HEK293 (cell line): ENCODE measurements around the gene ZNF175.

Experiments
- CTCF ChIA-PET: fragments of 350-600 bp; formaldehyde crosslinking; extraction: SDS; loops from one replicate; lab custom pipeline; 2021; ENCODE audit warnings: antibody characterized with exemption; lab: Yijun Ruan, JAX
- POLR2A ChIA-PET: fragments of 300-600 bp; formaldehyde crosslinking; extraction: SDS; loops from one replicate; lab custom pipeline; 2020; ENCODE audit warnings: antibody characterized with exemption, inconsistent platforms; lab: Yijun Ruan, JAX
- H3K27ac ChIP-seq: fragments of 200-500 bp; sonication (Bioruptor generic); 2 replicates; pipeline ENCODE4 v1.5.1; 2014; ENCODE audit warnings: low read depth, low read length, control low read depth, inconsistent platforms; ENCODE audit errors: extremely low read depth
- H3K36me3 ChIP-seq, 2 experiments: fragments of 200-500 bp in 1 of 2; sonication (Bioruptor generic) in 1 of 2; 1 replicate in 1 of 2; 2 replicates in 1 of 2; pipeline ENCODE4 v1.5.1; 2014 to 2017; ENCODE audit warnings: inconsistent platforms in 2 of 2, low read length in 2 of 2; ENCODE audit not compliant: control insufficient read depth in 2 of 2, insufficient read depth in 1 of 2
- H3K4me1 ChIP-seq: fragments of 200-500 bp; sonication (Bioruptor generic); 2 replicates; pipeline ENCODE4 v1.5.1; 2014; ENCODE audit warnings: mild to moderate bottlenecking, low read length, inconsistent platforms; ENCODE audit not compliant: control insufficient read depth, insufficient read depth
- H3K4me3 ChIP-seq: 2 replicates; pipeline ENCODE4 v1.5.1; 2011; ENCODE audit warnings: low read depth, mild to moderate bottlenecking, control low read depth, low read length, moderate library complexity
- H3K9me3 ChIP-seq: fragments of 200-500 bp; sonication (Bioruptor generic); 2 replicates; pipeline ENCODE4 v1.5.1; 2014; ENCODE audit warnings: low read depth, low read length, inconsistent platforms; ENCODE audit not compliant: control insufficient read depth, insufficient read depth
- HIC1 ChIP-seq: fragments of 450-650 bp; formaldehyde crosslinking; IDR thresholded peaks from 2 replicates; pipeline ENCODE4 v1.5.1; 2016; ENCODE audit warnings: missing biosample characterization, missing genetic modification characterization
- KLF16 ChIP-seq: fragments of 450-650 bp; formaldehyde crosslinking; IDR thresholded peaks from 2 replicates; pipeline ENCODE4 v1.5.1; 2017; ENCODE audit warnings: missing biosample characterization, missing genetic modification characterization
- OSR2 ChIP-seq: fragments of 450-650 bp; formaldehyde crosslinking; IDR thresholded peaks from 2 replicates; pipeline ENCODE4 v1.5.1; 2016; ENCODE audit warnings: missing biosample characterization, missing genetic modification characterization
- PRDM2 ChIP-seq: fragments of 450-650 bp; formaldehyde crosslinking; IDR thresholded peaks from 2 replicates; pipeline ENCODE4 v1.5.1; 2016; ENCODE audit warnings: missing biosample characterization, missing genetic modification characterization, borderline replicate concordance
- SCRT1 ChIP-seq: fragments of 450-650 bp; formaldehyde crosslinking; IDR thresholded peaks from 2 replicates; pipeline ENCODE4 v1.5.1; 2016; ENCODE audit warnings: missing biosample characterization, missing genetic modification characterization, borderline replicate concordance
- WT1 ChIP-seq: fragments of 450-650 bp; formaldehyde crosslinking; IDR thresholded peaks from 2 replicates; pipeline ENCODE4 v1.5.1; 2016; ENCODE audit warnings: missing biosample characterization, missing genetic modification characterization
- ZBTB1 ChIP-seq: fragments of 450-650 bp; formaldehyde crosslinking; IDR thresholded peaks from 2 replicates; pipeline ENCODE4 v1.5.1; 2016; ENCODE audit warnings: missing biosample characterization, missing genetic modification characterization
- ZFP3 ChIP-seq: fragments of 450-650 bp; formaldehyde crosslinking; IDR thresholded peaks from 2 replicates; pipeline ENCODE4 v1.5.1; 2016; ENCODE audit warnings: low read depth, missing biosample characterization, missing genetic modification characterization
- ZNF138 ChIP-seq: fragments of 450-650 bp; formaldehyde crosslinking; IDR thresholded peaks from 2 replicates; pipeline ENCODE4 v1.5.1; 2016; ENCODE audit warnings: missing biosample characterization, missing genetic modification characterization, borderline replicate concordance
- ZNF239 ChIP-seq: fragments of 450-650 bp; formaldehyde crosslinking; IDR thresholded peaks from 2 replicates; pipeline ENCODE4 v1.5.1; 2016; ENCODE audit warnings: missing biosample characterization, missing genetic modification characterization
- ZNF24 ChIP-seq: fragments of 450-650 bp; formaldehyde crosslinking; IDR thresholded peaks from 2 replicates; pipeline ENCODE4 v1.5.1; 2016; ENCODE audit warnings: missing biosample characterization, missing genetic modification characterization
- ZNF394 ChIP-seq: fragments of 450-650 bp; formaldehyde crosslinking; IDR thresholded peaks from 2 replicates; pipeline ENCODE4 v1.5.1; 2016; ENCODE audit warnings: missing biosample characterization, missing genetic modification characterization, mild to moderate bottlenecking, moderate library complexity, borderline replicate concordance
- ZNF426 ChIP-seq: fragments of 450-650 bp; formaldehyde crosslinking; IDR thresholded peaks from 2 replicates; pipeline ENCODE4 v1.5.1; 2017; ENCODE audit warnings: missing biosample characterization, missing genetic modification characterization, mild to moderate bottlenecking, inconsistent platforms, moderate library complexity
- ZNF544 ChIP-seq: fragments of 450-650 bp; formaldehyde crosslinking; IDR thresholded peaks from 2 replicates; pipeline ENCODE4 v1.5.0; 2017; ENCODE audit warnings: missing biosample characterization, missing genetic modification characterization
- ZNF580 ChIP-seq: fragments of 450-650 bp; formaldehyde crosslinking; IDR thresholded peaks from 2 replicates; pipeline ENCODE4 v1.5.1; 2016; ENCODE audit warnings: missing biosample characterization, missing genetic modification characterization
- ZNF621 ChIP-seq: fragments of 450-650 bp; formaldehyde crosslinking; IDR thresholded peaks from 2 replicates; pipeline ENCODE4 v1.5.1; 2017; ENCODE audit warnings: missing biosample characterization, missing genetic modification characterization
- ZNF639 ChIP-seq: fragments of 450-650 bp; formaldehyde crosslinking; IDR thresholded peaks from 2 replicates; pipeline ENCODE4 v1.5.1; 2016; ENCODE audit warnings: missing biosample characterization, missing genetic modification characterization
- ZNF658 ChIP-seq: fragments of 450-650 bp; formaldehyde crosslinking; IDR thresholded peaks from 2 replicates; pipeline ENCODE4; 2016; ENCODE audit warnings: missing biosample characterization, missing genetic modification characterization
- ZNF792 ChIP-seq: fragments of 450-650 bp; formaldehyde crosslinking; IDR thresholded peaks from 2 replicates; pipeline ENCODE4 v1.5.1; 2016; ENCODE audit warnings: missing biosample characterization, missing genetic modification characterization
- ZXDB ChIP-seq: fragments of 450-650 bp; formaldehyde crosslinking; IDR thresholded peaks from 2 replicates; pipeline ENCODE4 v1.5.1; 2016; ENCODE audit warnings: missing biosample characterization, missing genetic modification characterization

ZNF175 gene

GRCh38 chr19:51564791-51565190, 6.3 kb upstream of the ZNF175 start:
- no peak overlapping the region for H3K4me3 ChIP-seq
- POLR2A ChIA-PET: no interaction called here
- H3K36me3 ChIP-seq: no peaks in the 10 kb centered on the region
- no peaks in the 10 kb centered on the region for H3K4me1 ChIP-seq
- CTCF ChIA-PET: no interaction called here
- no peak for TF ChIP-seq ZNF621 (tag by site-specific recombination)
- TF ChIP-seq ZNF138: no peak
- TF ChIP-seq WT1 (tag by site-specific recombination): no peak
- TF ChIP-seq ZNF426 (tag by site-specific recombination): no peak
- TF ChIP-seq ZNF394: no peak
- no peak for TF ChIP-seq ZNF639 (tag by site-specific recombination)
- no peak for TF ChIP-seq ZNF24
- TF ChIP-seq ZNF792 (tag by site-specific recombination): no peak
- TF ChIP-seq ZNF544 (tag by site-specific recombination): no peak
- TF ChIP-seq ZNF580 (tag by site-specific recombination): no peak
- no peak for TF ChIP-seq HIC1 (tag by site-specific recombination)
- no peak for TF ChIP-seq ZNF658 (tag by site-specific recombination)
- no peak for TF ChIP-seq ZBTB1 (tag by site-specific recombination)
- no peak for TF ChIP-seq ZFP3 (tag by site-specific recombination)
- no peak for TF ChIP-seq ZNF239 (tag by site-specific recombination)
- no peak for TF ChIP-seq ZXDB (tag by site-specific recombination)
- no peak for TF ChIP-seq KLF16
- TF ChIP-seq SCRT1: no peak
- TF ChIP-seq PRDM2 (tag by site-specific recombination): no peak
- no peak for TF ChIP-seq OSR2 (tag by site-specific recombination)
- H3K9me3 ChIP-seq: no peaks in the 10 kb centered on the region
- no peak overlapping the region for H3K27ac ChIP-seq
